ENCODE data around the gene ACO1.

DNA sequence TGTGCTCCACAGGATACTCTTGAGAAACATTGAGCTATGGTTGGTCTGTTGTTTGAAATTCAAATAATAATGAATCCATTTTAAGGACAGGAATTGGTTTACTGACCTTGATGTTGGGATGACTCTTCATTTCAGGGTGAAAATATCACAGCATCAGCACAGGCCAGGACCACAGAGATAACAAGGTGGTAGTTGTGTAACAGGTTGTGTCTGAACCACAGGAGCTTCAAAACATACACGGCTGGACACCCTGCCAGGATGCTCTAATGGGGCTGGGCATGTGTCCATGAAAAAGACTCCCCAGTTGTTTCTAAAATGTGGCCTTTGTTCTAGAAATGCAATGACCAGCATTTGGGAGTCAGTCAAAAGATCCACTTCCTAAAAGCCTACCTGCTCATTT, 69.8 kb downstream of the ACO1 start:
- no peak for TF ChIP-seq POLR2A (IDR thresholded peaks at IDR 0.05)
- TF ChIP-seq, protein P1, sequence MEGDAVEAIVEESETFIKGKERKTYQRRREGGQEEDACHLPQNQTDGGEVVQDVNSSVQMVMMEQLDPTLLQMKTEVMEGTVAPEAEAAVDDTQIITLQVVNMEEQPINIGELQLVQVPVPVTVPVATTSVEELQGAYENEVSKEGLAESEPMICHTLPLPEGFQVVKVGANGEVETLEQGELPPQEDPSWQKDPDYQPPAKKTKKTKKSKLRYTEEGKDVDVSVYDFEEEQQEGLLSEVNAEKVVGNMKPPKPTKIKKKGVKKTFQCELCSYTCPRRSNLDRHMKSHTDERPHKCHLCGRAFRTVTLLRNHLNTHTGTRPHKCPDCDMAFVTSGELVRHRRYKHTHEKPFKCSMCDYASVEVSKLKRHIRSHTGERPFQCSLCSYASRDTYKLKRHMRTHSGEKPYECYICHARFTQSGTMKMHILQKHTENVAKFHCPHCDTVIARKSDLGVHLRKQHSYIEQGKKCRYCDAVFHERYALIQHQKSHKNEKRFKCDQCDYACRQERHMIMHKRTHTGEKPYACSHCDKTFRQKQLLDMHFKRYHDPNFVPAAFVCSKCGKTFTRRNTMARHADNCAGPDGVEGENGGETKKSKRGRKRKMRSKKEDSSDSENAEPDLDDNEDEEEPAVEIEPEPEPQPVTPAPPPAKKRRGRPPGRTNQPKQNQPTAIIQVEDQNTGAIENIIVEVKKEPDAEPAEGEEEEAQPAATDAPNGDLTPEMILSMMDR (IDR thresholded peaks at IDR 0.05): no peak
- no peak for TF ChIP-seq POLR2AphosphoS5 (IDR thresholded peaks at IDR 0.05)
